ENCODE measurements around the gene EIF4B.

- TF ChIP-seq CHD2 (IDR thresholded peaks at IDR 0.05; ENCODE audit: low read length) = no peak
- no peak for TF ChIP-seq MAFK (IDR thresholded peaks at IDR 0.05; ENCODE audit: low read depth, low read length)
- no peak for TF ChIP-seq POLR2A (IDR thresholded peaks at IDR 0.05; ENCODE audit: control extremely low read depth in 1 of 2, low read depth in 2 of 2, low read length in 2 of 2)
- TF ChIP-seq, protein P1, sequence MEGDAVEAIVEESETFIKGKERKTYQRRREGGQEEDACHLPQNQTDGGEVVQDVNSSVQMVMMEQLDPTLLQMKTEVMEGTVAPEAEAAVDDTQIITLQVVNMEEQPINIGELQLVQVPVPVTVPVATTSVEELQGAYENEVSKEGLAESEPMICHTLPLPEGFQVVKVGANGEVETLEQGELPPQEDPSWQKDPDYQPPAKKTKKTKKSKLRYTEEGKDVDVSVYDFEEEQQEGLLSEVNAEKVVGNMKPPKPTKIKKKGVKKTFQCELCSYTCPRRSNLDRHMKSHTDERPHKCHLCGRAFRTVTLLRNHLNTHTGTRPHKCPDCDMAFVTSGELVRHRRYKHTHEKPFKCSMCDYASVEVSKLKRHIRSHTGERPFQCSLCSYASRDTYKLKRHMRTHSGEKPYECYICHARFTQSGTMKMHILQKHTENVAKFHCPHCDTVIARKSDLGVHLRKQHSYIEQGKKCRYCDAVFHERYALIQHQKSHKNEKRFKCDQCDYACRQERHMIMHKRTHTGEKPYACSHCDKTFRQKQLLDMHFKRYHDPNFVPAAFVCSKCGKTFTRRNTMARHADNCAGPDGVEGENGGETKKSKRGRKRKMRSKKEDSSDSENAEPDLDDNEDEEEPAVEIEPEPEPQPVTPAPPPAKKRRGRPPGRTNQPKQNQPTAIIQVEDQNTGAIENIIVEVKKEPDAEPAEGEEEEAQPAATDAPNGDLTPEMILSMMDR (IDR thresholded peaks at IDR 0.05; ENCODE audit: control extremely low read depth in 1 of 3, insufficient read depth in 1 of 3, low read depth in 1 of 3, low read length in 3 of 3) = no peak
- no peak for TF ChIP-seq POLR2AphosphoS5 (IDR thresholded peaks at IDR 0.05; ENCODE audit: low read depth, low read length)
- TF ChIP-seq EP300 (IDR thresholded peaks at IDR 0.05; ENCODE audit: borderline replicate concordance in 1 of 2, low read depth in 2 of 2, low read length in 2 of 2) = no peak
- TF ChIP-seq BACH1 (IDR thresholded peaks at IDR 0.05; ENCODE audit: low read length) = no peak
- TF ChIP-seq NRF1 (IDR thresholded peaks at IDR 0.05; ENCODE audit: low read depth, low read length) = no peak
- TF ChIP-seq ATF3 (IDR thresholded peaks at IDR 0.05; ENCODE audit: insufficient read depth, low read depth, low read length) = no peak
- no peak for TF ChIP-seq TBP (IDR thresholded peaks at IDR 0.05; ENCODE audit: low read depth, low read length)
- no peak for TF ChIP-seq JUND (IDR thresholded peaks at IDR 0.05; ENCODE audit: low read length)
- TF ChIP-seq BCL11A (IDR thresholded peaks at IDR 0.05; ENCODE audit: low read depth in 2 of 2, low read length in 2 of 2) = no peak
- TF ChIP-seq TAF1 (IDR thresholded peaks at IDR 0.05; ENCODE audit: low read depth, low read length) = no peak
- no peak for TF ChIP-seq SRF (IDR thresholded peaks at IDR 0.05; ENCODE audit: low read depth, low read length)
Observed at GRCh38 chr12:53057816-53058500, 51.7 kb downstream of the EIF4B start.
